HG02840 (cell line): ENCODE measurements around the gene UBR7.

ENCODE experiments used
- ATAC-seq: cut with Tn5 transposase; IDR thresholded peaks from one replicate; pipeline ENCODE4 v1.9.1; 2021; ENCODE audit warnings: mild to moderate bottlenecking, moderate library complexity, moderate number of reproducible peaks; ENCODE audit not compliant: unreplicated experiment, low FRiP score

UBR7 gene

GRCh38 chr14:93245764-93246420, 38.8 kb downstream of the UBR7 start:
- no peak for ATAC-seq

GRCh38 chr14:93246534-93246933, 39.5 kb downstream of the UBR7 start:
- ATAC-seq: no peak

GRCh38 chr14:93249128-93249831, 42.2 kb downstream of the UBR7 start:
- no peak for ATAC-seq

GRCh38 chr14:93262446-93262845, 55.4 kb downstream of the UBR7 start:
- no peak for ATAC-seq

- no peak for ATAC-seq
Observed at GRCh38 chr14:93263416-93263815, 56.4 kb downstream of the UBR7 start.

GRCh38 chr14:93266127-93266526, 59.1 kb downstream of the UBR7 start:
- no peak for ATAC-seq

- no peak for ATAC-seq
Observed at GRCh38 chr14:93267149-93267711, 60.2 kb downstream of the UBR7 start.

- no peak for ATAC-seq
Observed at GRCh38 chr14:93268406-93268805, 61.4 kb downstream of the UBR7 start.

GRCh38 chr14:93269341-93270068, 62.4 kb downstream of the UBR7 start:
- no peak for ATAC-seq

- no peak for ATAC-seq
Observed at GRCh38 chr14:93271111-93271510, 64.1 kb downstream of the UBR7 start.

GRCh38 chr14:93274055-93274806, 67.2 kb downstream of the UBR7 start:
- no peak for ATAC-seq

- ATAC-seq: no peak
Observed at GRCh38 chr14:93276031-93276716, 69.1 kb downstream of the UBR7 start.
